HepG2 (cell line): ENCODE measurements around the gene CCR3. TPM values are rescaled to one million over a fixed set of nuclear protein-coding genes. Genes with fewer than 3 reads are reported as not detected.

Experiments used
- ATAC-seq: fragments of 200-7000 bp; cut with Tn5 transposase; 3 replicates; pipeline ENCODE4 v1.9.1; 2020; ENCODE audit warnings: mild to moderate bottlenecking, moderate library complexity
- BruUV-seq: library from RNA; stranded (reverse); fragments of 400-500 nt; replicated peaks from 2 replicates; lab custom pipeline; 2021; lab: Mats Ljungman, UMichigan
- CTCF ChIA-PET: fragments of 300-600 bp; formaldehyde crosslinking; extraction: SDS; loops from one replicate; lab custom pipeline; 2021; ENCODE audit warnings: low total read pairs, inconsistent platforms, low intra/inter-chr PET ratio; lab: Yijun Ruan, JAX
- POLR2A ChIA-PET: fragments of 350-600 bp; sonication (Branson Sonifier 250); formaldehyde crosslinking; loops from one replicate; lab custom pipeline; 2020; ENCODE audit warnings: antibody characterized with exemption, inconsistent platforms; lab: Yijun Ruan, JAX
- DNase-seq: peaks from one replicate; pipeline ENCODE4 v3.0.0-alpha.2; 2015; ENCODE audit warnings: low spot score
- FAIRE-seq: peaks from 3 replicates; lab custom pipeline; 2011; peaks lifted over from hg19 to GRCh38; lab: Jason Lieb, UNC
- H2AFZ ChIP-seq: one replicate; pipeline ENCODE4 v1.6.1; 2011; ENCODE audit warnings: low read length, inconsistent platforms
- H3K27ac ChIP-seq: fragments of 300-600 bp; 3 replicates; pipeline ENCODE4 v1.8.0; 2011; ENCODE audit warnings: mixed run types, mild to moderate bottlenecking, mixed read lengths, low read length, inconsistent platforms; ENCODE audit not compliant: insufficient read depth; ENCODE audit errors: extremely low read length
- H3K27me3 ChIP-seq, 2 experiments: fragments of 200-600 bp in 1 of 2; 2 replicates in 1 of 2; 3 replicates in 1 of 2; pipeline versions ENCODE4 v1.6.0 to v1.8.0; 2011; ENCODE audit warnings: low read length in 2 of 2, mild to moderate bottlenecking in 2 of 2, moderate library complexity in 2 of 2, inconsistent platforms in 1 of 2; ENCODE audit not compliant: insufficient read depth in 2 of 2, control insufficient read depth in 1 of 2
- H3K36me3 ChIP-seq, 2 experiments: fragments of 200-600 bp in 1 of 2; replicated peaks in 1 of 2; 2 replicates in 1 of 2; 3 replicates in 1 of 2; pipeline versions ENCODE4 v1.5.1 to v1.8.0; 2011; ENCODE audit warnings: low read length in 2 of 2, inconsistent platforms in 1 of 2; ENCODE audit not compliant: insufficient read depth in 2 of 2, control insufficient read depth in 1 of 2
- H3K4me1 ChIP-seq: 2 replicates; pipeline ENCODE4 v1.5.1; 2012; ENCODE audit warnings: low read length, inconsistent platforms; ENCODE audit not compliant: insufficient read depth
- H3K4me2 ChIP-seq: 2 replicates; pipeline ENCODE4 v1.6.0; 2011; ENCODE audit warnings: low read depth, low read length, inconsistent platforms
- H3K4me3 ChIP-seq, 3 experiments: fragments of 200-600 bp in 1 of 3; sonication (generic), shearing (Covaris generic) in 1 of 3; replicated peaks in 1 of 3; 2 replicates each; pipeline ENCODE4 v1.5.1; 2011 to 2016; ENCODE audit warnings: low read length in 3 of 3, inconsistent platforms in 2 of 3, low read depth in 2 of 3, mild to moderate bottlenecking in 2 of 3, control low read depth in 1 of 3, mixed read lengths in 1 of 3; ENCODE audit not compliant: insufficient read depth in 1 of 3
- H3K79me2 ChIP-seq: one replicate; pipeline ENCODE4 v1.6.1; 2011; ENCODE audit warnings: low read length, inconsistent platforms; ENCODE audit not compliant: insufficient read depth
- H3K9ac ChIP-seq: 2 replicates; pipeline ENCODE4 v1.6.0; 2011; ENCODE audit warnings: mild to moderate bottlenecking, low read depth, low read length, inconsistent platforms; ENCODE audit not compliant: insufficient read depth
- H3K9me3 ChIP-seq: 2 replicates; pipeline ENCODE4 v1.5.1; 2012; ENCODE audit warnings: mild to moderate bottlenecking, low read length
- H4K20me1 ChIP-seq: 2 replicates; pipeline ENCODE4 v1.6.0; 2011; ENCODE audit warnings: inconsistent platforms, mild to moderate bottlenecking, low read length, moderate library complexity; ENCODE audit not compliant: insufficient read depth
- HNRNPK ChIP-seq: fragments of 200-400 bp; formaldehyde crosslinking; IDR thresholded peaks from 2 replicates; pipeline ENCODE4 v1.6.1; 2018; ENCODE audit warnings: low read length, low read depth, moderate library complexity, mild to moderate bottlenecking; ENCODE audit not compliant: poor library complexity, severe bottlenecking
- MIXL1 ChIP-seq: IDR thresholded peaks from 2 replicates; pipeline ENCODE4 v1.6.1; 2016
- MXI1 ChIP-seq: IDR thresholded peaks from 3 replicates; pipeline ENCODE4 v1.6.1; 2012; ENCODE audit warnings: low read depth, low read length, inconsistent platforms, borderline replicate concordance
- RORA ChIP-seq: sonication (generic); formaldehyde crosslinking; IDR thresholded peaks from 2 replicates; pipeline ENCODE4 v1.5.0; 2020; ENCODE audit warnings: mild to moderate bottlenecking, missing genetic modification reagents, moderate library complexity
- SIN3A ChIP-seq: IDR thresholded peaks from 2 replicates; pipeline ENCODE4 v1.6.1; 2011; ENCODE audit warnings: low read depth, mild to moderate bottlenecking, control low read depth, low read length, borderline replicate concordance
- TBP ChIP-seq: sonication (generic); formaldehyde crosslinking; IDR thresholded peaks from 2 replicates; pipeline ENCODE4 v1.5.0; 2020; ENCODE audit warnings: missing genetic modification reagents
- ZMYM2 ChIP-seq: sonication (generic); formaldehyde crosslinking; IDR thresholded peaks from 2 replicates; pipeline ENCODE4 v1.8.0; 2022; ENCODE audit warnings: mild to moderate bottlenecking, missing genetic modification reagents
- ZNF20 ChIP-seq: sonication (generic); formaldehyde crosslinking; IDR thresholded peaks from 2 replicates; pipeline ENCODE4 v1.4.0; 2020; ENCODE audit warnings: mild to moderate bottlenecking, moderate library complexity, missing genetic modification reagents
- ZNF460 ChIP-seq: sonication (generic); formaldehyde crosslinking; IDR thresholded peaks from 2 replicates; pipeline ENCODE4 v1.5.1; 2020; ENCODE audit warnings: missing genetic modification reagents, mild to moderate bottlenecking, borderline replicate concordance
- ZNF570 ChIP-seq: sonication (generic); formaldehyde crosslinking; IDR thresholded peaks from 2 replicates; pipeline ENCODE4 v1.4.0; 2020; ENCODE audit warnings: mild to moderate bottlenecking, missing genetic modification reagents, borderline replicate concordance
- ZNF629 ChIP-seq: sonication (generic); formaldehyde crosslinking; conservative IDR thresholded peaks from 2 replicates; pipeline ENCODE4 v1.5.0; 2020; ENCODE audit warnings: missing genetic modification reagents
- WGBS: methylation state at CpG from one replicate; pipeline ENCODE4 v1.1.6; 2017; ENCODE audit warnings: low lambda C conversion rate; 5-methylcytosine and 5-hydroxymethylcytosine counted together
- in situ Hi-C: cut with HindIII; loops from 2 replicates; pipeline ENCODE4 v1.10.0; 2017; ENCODE audit warnings: low pct_unique_long_range_greater_than_20kb; ENCODE audit not compliant: extremely low pct_ligation_motif_present
- intact Hi-C: fragments of 100-400 bp; cut with micrococcal nuclease; formaldehyde crosslinking; loops from one replicate; pipeline ENCODE4 v1.10.0; 2022; ENCODE audit not compliant: unreplicated experiment
- polyA plus RNA-seq, 8 experiments: library from polyadenylated mRNA; depleted of rRNA in 3 of 8; stranded (reverse) in 7 of 8; unstranded in 1 of 8; fragments of >200 nt; fragmentation: Illumina TruSeq in 4 of 8; extraction: Trizol in 4 of 8; gene quantifications; 2 replicates each; pipeline versions ENCODE4 v1.2.1 to v1.2.3, GENCODE V29; 2011 to 2016; ENCODE audit warnings: low read depth in 4 of 8, missing spikeins in 1 of 8, mixed read lengths in 1 of 8; ENCODE audit not compliant: insufficient read depth in 1 of 8
- total RNA-seq, 5 experiments: library from RNA; depleted of rRNA; stranded (reverse); fragments of >200 nt; fragmentation: Illumina TruSeq; extraction: Trizol; gene quantifications; 2 replicates each; pipeline ENCODE4 v1.2.3, GENCODE V29; 2016; ENCODE audit warnings: low read depth in 1 of 5
- TF ChIP-seq, protein P1 (sequence below): sonication (generic); formaldehyde crosslinking; IDR thresholded peaks from 2 replicates; pipeline ENCODE4 v1.4.0; 2020; ENCODE audit warnings: missing genetic modification reagents
- TF ChIP-seq, protein P2 (sequence below): sonication (generic); formaldehyde crosslinking; IDR thresholded peaks from 2 replicates; pipeline ENCODE4 v1.5.0; 2020; ENCODE audit warnings: mild to moderate bottlenecking, missing genetic modification reagents
- TF ChIP-seq, protein P3 (sequence below): sonication (generic); formaldehyde crosslinking; IDR thresholded peaks from 2 replicates; pipeline ENCODE4 v1.5.1; 2020; ENCODE audit warnings: missing genetic modification reagents, mild to moderate bottlenecking, borderline replicate concordance

CCR3 gene
- total and polyA plus RNA-seq, 2 of the 13 experiments (the other 11 are each of a cell fraction or from before 2014, with no cell fraction given), result not detected

DNA sequence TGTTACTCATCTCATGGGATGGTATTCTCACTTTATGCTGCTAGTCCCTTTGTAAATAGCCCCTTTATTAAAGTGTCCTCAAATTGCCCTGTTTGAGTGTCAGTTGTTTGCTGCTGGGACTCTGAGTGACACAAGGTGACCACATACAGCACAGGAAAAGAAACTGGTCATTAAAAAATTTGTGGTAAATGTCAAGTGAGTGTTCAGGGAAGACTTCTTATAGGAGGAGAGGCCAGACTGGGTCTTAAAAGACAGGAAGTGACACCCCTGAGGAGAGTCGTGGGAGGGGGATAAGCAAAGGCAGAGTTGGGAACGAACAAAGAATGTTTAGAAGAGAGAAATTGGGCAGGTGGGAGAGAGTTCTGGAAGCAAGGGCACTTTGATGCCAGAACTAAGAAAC lies 35.2 kb downstream of the CCR3 start (continued):
- TF ChIP-seq, protein P1, sequence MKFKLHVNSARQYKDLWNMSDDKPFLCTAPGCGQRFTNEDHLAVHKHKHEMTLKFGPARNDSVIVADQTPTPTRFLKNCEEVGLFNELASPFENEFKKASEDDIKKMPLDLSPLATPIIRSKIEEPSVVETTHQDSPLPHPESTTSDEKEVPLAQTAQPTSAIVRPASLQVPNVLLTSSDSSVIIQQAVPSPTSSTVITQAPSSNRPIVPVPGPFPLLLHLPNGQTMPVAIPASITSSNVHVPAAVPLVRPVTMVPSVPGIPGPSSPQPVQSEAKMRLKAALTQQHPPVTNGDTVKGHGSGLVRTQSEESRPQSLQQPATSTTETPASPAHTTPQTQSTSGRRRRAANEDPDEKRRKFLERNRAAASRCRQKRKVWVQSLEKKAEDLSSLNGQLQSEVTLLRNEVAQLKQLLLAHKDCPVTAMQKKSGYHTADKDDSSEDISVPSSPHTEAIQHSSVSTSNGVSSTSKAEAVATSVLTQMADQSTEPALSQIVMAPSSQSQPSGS (CRISPR knock-in tag), result no peak
- TF ChIP-seq ZNF460, result no peak
- TF ChIP-seq ZNF20 (CRISPR knock-in tag), result no peak
- TF ChIP-seq HNRNPK, result no peak
- TF ChIP-seq ZNF570, result no peak
- no peak for TF ChIP-seq ZNF629 (CRISPR knock-in tag)
- TF ChIP-seq, protein P2, sequence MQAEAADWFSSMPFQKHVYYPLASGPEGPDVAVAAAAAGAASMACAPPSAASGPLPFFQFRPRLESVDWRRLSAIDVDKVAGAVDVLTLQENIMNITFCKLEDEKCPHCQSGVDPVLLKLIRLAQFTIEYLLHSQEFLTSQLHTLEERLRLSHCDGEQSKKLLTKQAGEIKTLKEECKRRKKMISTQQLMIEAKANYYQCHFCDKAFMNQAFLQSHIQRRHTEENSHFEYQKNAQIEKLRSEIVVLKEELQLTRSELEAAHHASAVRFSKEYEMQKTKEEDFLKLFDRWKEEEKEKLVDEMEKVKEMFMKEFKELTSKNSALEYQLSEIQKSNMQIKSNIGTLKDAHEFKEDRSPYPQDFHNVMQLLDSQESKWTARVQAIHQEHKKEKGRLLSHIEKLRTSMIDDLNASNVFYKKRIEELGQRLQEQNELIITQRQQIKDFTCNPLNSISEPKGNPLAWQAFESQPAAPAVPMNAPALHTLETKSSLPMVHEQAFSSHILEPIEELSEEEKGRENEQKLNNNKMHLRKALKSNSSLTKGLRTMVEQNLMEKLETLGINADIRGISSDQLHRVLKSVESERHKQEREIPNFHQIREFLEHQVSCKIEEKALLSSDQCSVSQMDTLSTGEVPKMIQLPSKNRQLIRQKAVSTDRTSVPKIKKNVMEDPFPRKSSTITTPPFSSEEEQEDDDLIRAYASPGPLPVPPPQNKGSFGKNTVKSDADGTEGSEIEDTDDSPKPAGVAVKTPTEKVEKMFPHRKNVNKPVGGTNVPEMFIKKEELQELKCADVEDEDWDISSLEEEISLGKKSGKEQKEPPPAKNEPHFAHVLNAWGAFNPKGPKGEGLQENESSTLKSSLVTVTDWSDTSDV (CRISPR knock-in tag), result no peak

DNA sequence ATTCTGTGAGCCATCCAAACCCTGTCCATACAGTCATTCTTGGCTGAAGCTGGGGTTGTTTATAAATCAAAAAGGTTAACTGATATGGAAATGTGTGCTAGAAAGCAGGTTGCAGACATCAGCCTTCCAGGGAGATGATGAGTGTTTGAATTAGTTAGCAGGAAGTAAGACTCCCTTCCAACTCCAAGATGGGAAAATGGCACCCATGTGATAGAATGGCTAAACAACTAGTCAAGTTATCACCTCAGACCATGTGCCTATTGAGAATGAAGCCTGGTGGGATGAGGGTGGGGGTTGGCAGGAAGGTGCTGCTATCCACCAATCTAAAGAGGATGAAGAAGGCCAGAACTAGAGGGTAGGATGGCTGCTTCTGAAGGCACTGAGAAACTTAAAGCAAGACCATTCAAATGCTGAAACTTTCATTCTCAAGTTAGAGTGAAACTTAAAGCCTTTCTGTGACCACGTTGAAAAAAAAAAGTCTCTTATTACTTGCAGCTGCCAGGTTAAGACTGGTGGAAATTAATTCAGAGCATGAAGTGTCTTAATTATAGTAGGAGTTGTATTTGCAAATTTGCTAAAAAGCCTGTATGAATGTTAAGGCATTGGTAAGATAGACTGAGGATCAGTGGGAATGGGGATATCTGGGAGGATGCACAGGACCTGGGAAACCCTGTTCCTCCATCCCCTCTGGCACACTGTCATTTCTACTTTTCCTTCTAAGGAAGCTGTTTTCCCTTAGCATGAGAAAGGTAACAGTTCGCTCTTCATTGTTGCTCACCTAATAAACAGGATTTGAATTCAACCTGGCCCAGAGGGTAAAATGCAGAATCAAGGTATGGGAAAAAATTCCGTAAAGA lies 36.8 kb downstream of the CCR3 start:
- H3K4me2 ChIP-seq, result no peak overlapping the region
- no peaks in the 10 kb centered on the region for H3K4me1 ChIP-seq
- no peak for FAIRE-seq
- H3K79me2 ChIP-seq, result no peaks in the 10 kb centered on the region
- no peak overlapping the region for H3K27ac ChIP-seq
- no peak overlapping the region for H3K9ac ChIP-seq
- CTCF ChIA-PET, result no interaction called here
- no peaks in the 10 kb centered on the region for H3K36me3 ChIP-seq
- intact Hi-C loops, result no loop called here
- H2AFZ ChIP-seq, result no peak overlapping the region
- no peak overlapping the region for H3K4me3 ChIP-seq
- H3K27me3 ChIP-seq, result peaks cover 0 to 5% of the 10 kb centered on the region in 2 experiments; a peak in 2 of 5 replicates
- no TSS peak for BruUV-seq
- H3K9me3 ChIP-seq, result peaks cover 5% of the 10 kb centered on the region; the same call in 1 of the 2 replicates
- WGBS, result 4% methylated on average over 3 of the region's 3 CpGs
- ATAC-seq, result no peak
- POLR2A ChIA-PET, result no interaction called here
- no peak for DNase-seq
- H4K20me1 ChIP-seq, result no peaks in the 10 kb centered on the region
- in situ Hi-C loops, result no loop called here
- no peak for TF ChIP-seq MXI1
- TF ChIP-seq RORA (CRISPR knock-in tag), result no peak
- TF ChIP-seq TBP (CRISPR knock-in tag), result no peak
- TF ChIP-seq MIXL1 (CRISPR knock-in tag), result no peak
- no peak for TF ChIP-seq SIN3A
- TF ChIP-seq ZMYM2 (CRISPR knock-in tag), result no peak
- TF ChIP-seq, protein P3, sequence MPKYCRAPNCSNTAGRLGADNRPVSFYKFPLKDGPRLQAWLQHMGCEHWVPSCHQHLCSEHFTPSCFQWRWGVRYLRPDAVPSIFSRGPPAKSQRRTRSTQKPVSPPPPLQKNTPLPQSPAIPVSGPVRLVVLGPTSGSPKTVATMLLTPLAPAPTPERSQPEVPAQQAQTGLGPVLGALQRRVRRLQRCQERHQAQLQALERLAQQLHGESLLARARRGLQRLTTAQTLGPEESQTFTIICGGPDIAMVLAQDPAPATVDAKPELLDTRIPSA, result no peak
